H1 (cell line): Measurements from ENCODE around the gene SLC22A31. TPM values are rescaled to one million over a fixed set of nuclear protein-coding genes. Genes with fewer than 3 reads are reported as not detected.

Experiments used
- KDM5A ChIP-seq: fragments of 200-600 bp; IDR thresholded peaks from 2 replicates; pipeline ENCODE4 v1.7.1; 2012; ENCODE audit warnings: mild to moderate bottlenecking, low read length, inconsistent platforms, mixed read lengths
- POU5F1 ChIP-seq: IDR thresholded peaks from 2 replicates; pipeline ENCODE4 v1.6.1; 2011; ENCODE audit warnings: low read depth, mild to moderate bottlenecking, low read length, moderate library complexity
- RFX5 ChIP-seq: IDR thresholded peaks from 2 replicates; pipeline ENCODE4 v1.6.1; 2011; ENCODE audit warnings: low read depth, low read length, improper control_type of control experiment, borderline replicate concordance
- polyA plus RNA-seq, 7 experiments: library from polyadenylated mRNA; depleted of rRNA in 3 of 7; stranded (reverse) in 5 of 7; unstranded in 2 of 7; fragments of >200 nt in 5 of 7; fragments of 200-250 nt in 2 of 7; gene quantifications; 1 replicate in 5 of 7; 2 replicates in 1 of 7; 4 replicates in 1 of 7; pipeline versions ENCODE4 v1.2.1 to v1.2.3, GENCODE V29; 2011 to 2013; ENCODE audit warnings: missing spikeins in 2 of 7, mixed read lengths in 2 of 7
- total RNA-seq: library from RNA; stranded (reverse); fragmentation: NEBNext Ultra II Directional; extraction: Animal tissue kit (Norgen Biotek cat#: 25700); gene quantifications from 2 replicates; pipeline ENCODE4 v1.2.1, GENCODE V29; 2021
- TF ChIP-seq, protein P1 (sequence below): IDR thresholded peaks from 2 replicates; pipeline ENCODE4 v1.6.1; 2012; ENCODE audit warnings: inconsistent platforms
- TF ChIP-seq, protein P2 (sequence below): IDR thresholded peaks from 2 replicates; pipeline ENCODE4 v1.6.1; 2011; ENCODE audit warnings: low read depth, mild to moderate bottlenecking, low read length; ENCODE audit not compliant: insufficient read depth

Gene SLC22A31
- total and polyA plus RNA-seq, 2 of the 8 experiments (the other 6 are each of a cell fraction or from before 2014, with no cell fraction given) = 7.7 to 10.6 TPM

DNA sequence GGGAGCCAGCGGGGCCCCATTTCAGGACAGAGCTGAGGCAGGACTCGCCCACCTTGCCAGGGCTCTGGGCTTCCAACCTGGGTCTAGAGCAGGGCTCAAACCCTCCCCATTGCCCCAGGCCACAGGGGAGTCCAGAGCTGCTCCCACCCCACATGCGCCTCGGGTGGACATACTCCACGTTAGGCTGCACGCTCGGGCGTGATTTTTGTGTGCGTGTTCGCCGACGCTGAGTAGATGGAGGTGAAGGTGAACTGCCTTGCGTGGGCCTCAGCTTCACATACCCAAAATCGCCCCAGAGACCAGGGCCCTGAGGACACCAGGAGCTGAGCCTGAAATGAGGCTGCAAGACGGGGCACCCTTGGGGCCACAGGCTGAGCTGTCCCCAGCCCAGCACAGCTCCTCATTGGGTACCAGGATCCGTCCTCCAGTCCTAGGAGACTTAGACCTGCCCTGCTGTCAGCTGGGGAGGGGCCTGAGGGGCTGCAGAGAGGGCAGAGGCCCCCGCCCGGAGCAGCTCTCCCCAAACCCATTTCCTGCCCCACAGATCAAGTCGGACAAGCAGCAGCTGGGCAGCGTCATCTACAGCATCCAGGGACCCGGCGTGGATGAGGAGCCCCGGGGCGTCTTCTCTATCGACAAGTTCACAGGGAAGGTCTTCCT is 20.6 kb downstream of the SLC22A31 start (continued):
- no peak for TF ChIP-seq POU5F1
- TF ChIP-seq, protein P1, sequence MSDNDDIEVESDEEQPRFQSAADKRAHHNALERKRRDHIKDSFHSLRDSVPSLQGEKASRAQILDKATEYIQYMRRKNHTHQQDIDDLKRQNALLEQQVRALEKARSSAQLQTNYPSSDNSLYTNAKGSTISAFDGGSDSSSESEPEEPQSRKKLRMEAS = no peak
- TF ChIP-seq, protein P2, sequence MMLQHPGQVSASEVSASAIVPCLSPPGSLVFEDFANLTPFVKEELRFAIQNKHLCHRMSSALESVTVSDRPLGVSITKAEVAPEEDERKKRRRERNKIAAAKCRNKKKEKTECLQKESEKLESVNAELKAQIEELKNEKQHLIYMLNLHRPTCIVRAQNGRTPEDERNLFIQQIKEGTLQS = no peak
- no peak for TF ChIP-seq KDM5A
- TF ChIP-seq RFX5 = no peak
